GM18499 (cell line): ENCODE measurements around the gene CFAP74.

Experiments
- ATAC-seq: cut with Tn5 transposase; IDR thresholded peaks from one replicate; pipeline ENCODE4 v1.9.1; 2021; ENCODE audit warnings: moderate number of reproducible peaks; ENCODE audit not compliant: insufficient read depth, unreplicated experiment

CFAP74 gene

DNA sequence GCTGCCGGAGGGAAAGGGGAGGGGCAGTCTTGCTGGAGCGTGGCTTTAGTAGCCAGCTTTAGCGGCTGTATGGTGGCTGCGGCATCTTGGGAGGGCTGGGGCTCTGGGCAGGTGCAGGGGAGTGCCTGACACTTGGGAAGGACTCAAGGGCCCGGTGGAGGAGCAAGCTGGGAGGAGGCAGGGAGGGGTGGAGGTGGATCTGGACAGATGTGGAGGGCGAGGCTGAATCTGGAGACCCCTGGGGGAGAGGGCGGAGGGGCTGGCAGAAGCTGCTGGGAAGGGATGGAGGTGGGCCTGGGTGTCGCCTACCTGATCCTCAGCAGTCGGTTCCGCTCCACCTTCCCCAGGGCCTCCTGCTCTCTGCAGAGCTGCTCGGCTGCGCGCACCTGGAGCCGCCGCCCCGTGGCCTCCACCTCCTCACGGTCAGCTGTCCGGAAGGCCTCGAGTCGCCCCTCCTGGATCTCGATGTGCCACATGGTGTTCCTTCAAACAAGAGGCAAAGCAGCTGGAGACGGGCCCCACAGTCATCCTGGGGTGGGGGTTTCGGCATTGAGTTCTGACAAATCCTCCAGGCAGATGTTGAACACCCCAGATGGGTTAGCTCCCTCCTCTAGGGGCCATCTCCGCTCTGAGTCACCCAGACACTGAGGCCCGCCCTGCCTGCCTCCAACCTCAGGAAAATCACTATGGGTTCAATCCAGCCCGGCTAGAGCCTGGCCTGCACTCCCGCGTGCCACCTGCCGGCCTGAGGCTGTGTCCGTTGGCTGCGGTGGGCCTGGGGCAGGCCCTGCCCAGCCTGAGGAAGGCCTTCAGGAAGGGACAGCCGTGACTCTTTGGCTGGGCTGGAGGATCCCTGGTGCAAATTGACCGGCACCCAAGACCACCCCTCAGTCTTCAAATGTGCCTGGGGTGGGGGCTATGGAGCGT lies 29.6 kb downstream of the CFAP74 start:
- no peak for ATAC-seq

DNA sequence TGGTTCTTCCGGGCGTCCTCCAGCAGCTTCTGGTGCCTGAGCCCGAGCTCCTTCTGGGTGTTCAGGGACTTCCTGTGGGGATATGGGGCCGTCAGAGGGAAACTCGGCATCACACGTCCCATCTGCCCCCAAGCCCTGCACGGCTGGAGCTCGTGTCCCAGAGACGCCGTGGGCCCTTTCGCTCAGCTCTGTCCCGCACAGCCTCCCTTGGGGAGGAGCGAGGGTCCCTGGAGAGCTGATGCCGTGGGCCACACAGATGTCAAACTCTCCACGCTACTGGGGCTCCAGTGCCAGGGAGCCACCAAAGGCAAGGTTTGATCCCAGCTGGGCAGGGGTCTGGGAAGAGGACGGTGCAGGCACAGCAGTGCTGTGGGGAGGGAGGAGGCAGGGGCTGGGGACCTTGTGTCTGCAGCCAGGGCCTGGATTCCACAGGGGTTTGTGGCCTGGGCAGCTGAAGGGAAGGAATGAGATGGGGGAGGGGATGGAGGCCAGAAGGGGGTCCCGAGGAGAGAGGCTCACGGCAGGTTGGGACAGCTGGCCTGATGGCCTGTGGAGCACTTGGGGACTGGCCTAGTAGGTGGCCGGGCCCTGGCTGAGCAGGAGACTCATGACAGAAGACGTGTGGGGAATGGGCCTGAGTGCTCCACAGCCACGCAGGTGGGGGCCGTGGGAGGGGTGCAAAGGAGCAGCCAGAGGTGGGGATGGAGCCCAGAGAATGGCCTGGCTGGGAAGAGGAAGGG lies 30.4 kb downstream of the CFAP74 start:
- ATAC-seq: no peak

DNA sequence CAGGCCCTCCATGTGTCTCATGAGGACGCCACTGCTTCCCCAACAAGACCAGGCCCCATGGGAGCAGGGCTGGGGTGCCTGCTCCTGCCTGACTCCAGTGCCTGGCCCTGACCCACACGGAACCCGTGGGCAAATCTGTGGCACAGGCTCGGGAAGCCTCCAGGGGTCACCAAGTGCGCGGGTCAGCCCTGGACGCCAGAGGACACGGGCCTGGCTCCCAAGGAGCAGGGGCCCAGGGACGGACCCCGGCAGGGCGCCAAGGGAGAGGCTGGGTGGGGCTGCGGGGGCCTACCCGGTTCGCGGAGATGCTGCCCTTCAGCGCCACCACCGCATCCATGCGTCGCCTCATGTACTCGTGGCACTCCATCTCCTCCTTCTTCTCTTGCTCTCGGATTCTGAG lies 31.9 kb downstream of the CFAP74 start:
- ATAC-seq: no peak

DNA sequence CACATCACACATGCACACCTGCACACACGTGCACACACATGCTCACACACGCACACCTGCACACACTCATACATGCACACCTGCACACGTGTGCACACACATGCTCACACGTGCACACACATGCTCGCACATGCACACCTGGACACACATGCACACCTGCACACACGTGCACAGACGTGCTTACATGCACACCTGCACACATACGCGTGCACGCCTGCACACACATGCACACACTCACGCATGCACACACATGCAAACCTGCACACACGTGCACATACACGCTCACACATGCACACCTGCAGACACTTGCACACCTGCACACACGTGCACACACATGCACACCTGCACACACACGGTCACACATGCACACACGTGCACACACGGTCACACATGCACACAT lies 32.6 kb downstream of the CFAP74 start:
- no peak for ATAC-seq

DNA sequence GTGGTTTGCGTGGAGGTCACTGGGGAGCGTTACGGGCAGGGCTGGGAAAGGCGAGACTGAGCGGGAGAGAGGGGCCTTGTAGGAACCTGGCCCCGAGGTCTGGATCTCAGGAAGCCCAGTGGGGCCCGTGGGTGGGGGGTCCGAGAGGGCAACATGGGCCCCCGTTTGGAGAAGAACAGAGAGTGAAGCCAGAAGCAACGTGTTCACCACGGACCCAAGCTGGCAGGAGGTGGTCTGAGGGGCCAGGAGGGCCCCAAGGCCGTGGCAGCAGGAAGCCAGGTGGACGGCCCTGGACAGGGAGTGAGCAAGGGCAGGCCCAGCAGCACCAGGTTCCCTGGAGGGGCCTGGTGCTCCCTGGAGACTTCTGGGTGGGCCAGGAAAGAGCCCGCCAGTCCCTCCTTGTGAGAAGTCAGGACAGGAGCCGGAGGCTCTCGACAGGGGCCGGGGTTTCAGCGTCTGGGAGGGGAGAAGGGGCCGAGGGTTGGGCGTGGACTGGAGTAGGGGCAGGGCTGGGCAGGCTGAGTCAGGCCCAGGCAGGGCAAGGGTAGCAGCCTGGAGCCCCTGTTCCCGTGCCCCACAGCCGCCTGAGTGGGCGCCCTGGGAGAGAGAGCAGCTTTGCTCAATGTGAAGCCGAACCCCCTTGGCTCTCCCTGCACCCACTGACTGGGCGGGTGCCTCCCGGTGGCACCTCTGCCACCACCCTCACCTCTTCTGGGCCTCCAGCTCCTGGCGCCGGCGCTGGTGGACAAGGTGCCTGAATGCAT lies 33.5 kb downstream of the CFAP74 start:
- no peak for ATAC-seq

DNA sequence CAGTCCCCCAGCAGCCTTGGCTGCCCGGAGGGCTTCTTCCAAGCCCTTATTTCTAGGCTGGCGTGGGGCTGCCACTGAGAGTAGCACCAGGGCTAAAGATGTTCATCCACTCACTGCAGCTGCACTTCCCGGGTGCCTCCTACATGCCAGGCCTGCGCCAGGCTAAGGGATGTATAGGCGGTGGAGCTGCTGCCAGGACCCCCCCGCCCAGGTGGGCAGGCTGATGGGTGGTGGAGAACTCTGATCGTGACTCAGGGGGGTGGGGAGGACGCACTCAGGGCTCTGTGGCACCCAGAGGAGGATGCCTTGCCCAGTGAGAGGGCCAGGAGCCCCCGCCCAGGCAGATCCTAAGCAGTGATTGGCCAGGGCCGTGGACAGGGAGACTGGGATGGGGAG lies 34.1 kb downstream of the CFAP74 start:
- no peak for ATAC-seq

DNA sequence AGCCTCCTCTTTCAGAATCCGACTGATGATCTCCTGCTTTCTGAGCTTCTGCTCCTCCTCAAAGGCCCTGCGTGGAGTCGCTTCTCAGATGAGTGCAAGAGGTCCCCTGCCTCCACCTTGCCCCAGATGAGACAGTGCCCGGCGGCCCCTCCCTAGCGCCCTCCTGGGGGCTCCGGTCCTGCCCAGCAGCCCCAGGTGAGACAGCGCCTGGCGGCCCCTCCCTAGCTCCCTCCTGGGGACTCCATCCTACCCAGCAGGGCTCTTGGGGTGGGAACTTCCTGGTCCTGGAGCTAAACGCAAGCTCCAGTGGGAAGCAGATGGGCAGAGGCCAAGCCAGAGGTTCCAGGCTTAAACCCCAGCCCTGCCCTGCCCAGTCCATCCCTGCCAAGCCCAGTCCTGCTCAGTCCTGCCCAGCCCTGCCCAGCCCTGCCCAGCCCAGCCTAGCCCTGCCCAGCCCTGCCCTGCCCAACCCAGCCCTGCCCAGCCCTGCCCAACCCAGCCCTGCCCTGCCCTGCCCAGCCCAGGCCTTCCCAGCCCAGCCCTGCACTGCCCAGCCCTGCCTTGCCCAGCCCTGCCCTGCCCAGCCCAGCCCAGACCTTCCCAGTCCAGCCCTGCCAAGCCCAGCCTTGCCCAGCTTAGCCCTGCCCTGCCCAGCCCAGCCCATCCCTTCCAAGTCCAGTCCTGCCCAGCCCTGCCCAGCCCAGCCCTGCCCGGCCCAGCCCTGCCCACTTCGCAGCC lies 34.6 kb downstream of the CFAP74 start:
- no peak for ATAC-seq

DNA sequence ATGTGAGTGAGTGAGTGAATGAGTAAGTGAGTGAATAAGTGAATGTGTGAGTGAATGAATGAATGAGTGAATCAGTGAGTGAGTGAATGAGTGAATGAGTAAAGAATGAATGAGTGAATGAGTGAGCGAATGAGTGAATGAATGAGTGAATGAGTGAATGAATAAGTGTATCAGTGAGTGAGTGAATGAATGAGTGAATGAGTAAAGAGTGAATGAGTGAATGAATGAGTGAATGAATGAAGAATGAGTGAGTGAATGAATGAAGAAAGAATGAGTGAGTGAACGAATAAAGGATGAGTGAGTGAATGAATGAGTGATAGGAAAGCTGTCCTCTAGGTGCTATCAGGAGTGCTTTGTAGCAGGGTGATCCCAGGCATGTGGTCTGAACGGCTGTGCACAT lies 35.7 kb downstream of the CFAP74 start:
- ATAC-seq: no peak

DNA sequence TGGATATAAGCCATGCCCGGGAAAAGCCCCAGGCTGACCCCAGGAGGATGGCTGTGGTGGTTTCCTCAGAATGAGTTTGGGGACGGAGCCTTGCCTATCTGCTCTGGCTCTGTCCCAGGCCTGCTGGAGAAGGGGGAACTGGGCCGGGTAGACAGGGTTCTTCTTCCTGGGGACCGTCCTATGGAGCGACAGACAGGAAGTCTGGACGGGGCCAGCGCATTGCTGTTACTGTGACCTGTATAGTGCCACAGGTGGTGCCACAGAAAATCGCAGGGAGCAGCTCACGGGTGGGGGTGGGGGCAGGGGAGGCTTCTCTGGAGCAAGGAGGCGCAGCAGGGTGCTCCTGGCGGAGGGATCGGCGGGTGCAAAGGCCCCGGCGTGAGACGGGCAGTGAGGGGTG lies 36.4 kb downstream of the CFAP74 start:
- ATAC-seq: no peak

DNA sequence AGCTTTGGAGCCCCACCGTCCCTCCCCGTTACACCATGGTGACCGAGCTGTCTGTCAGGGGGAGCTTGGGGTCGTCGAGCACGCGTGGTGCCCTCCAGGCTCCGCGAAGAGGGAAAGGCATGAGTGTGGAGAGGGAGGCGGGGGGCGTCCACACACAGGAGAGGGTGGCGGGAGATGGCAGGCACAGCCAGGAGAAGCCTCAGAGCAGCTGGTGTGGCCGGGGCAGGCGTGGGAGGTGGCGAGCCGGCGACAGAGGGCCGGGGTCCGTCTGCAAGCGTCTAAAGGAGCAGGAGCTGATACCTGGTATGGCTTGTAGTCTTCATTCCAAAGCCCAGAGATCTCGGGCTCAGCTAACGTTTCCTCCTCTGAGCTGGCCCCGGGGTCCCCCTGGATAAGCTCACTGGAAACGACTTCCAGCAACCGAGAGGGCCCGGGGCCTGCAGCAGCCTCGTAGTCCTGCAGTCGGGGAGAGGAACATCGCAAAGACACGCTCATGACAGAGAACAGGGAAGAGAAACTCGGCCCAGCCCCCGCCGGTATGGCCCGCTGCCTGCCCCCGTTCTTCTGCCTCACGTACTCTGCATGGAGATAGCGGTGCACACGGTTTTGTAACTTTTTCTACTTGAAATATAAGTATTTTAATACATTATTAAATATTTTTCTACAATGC lies 37.4 kb downstream of the CFAP74 start:
- no peak for ATAC-seq

DNA sequence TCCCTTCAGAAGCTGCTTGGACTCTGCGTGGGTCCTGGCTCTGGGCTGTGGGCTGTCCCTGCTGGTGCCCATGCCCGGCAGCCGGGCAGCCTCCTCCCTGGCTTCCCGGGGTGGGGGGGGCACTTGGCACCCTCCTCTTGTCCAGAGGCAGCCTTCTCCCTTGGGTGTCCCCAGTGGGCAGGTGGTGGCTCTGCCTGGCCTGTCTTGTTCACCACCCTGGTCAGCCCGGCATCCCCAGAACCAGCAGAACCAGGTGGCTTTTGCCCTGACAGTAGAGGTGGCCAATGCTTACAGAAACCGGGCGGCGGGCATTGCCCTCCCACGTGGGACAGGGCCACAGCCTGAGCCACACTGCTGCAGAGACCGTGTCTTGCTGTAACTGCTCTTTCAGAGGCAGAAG lies 38.0 kb downstream of the CFAP74 start:
- no peak for ATAC-seq

DNA sequence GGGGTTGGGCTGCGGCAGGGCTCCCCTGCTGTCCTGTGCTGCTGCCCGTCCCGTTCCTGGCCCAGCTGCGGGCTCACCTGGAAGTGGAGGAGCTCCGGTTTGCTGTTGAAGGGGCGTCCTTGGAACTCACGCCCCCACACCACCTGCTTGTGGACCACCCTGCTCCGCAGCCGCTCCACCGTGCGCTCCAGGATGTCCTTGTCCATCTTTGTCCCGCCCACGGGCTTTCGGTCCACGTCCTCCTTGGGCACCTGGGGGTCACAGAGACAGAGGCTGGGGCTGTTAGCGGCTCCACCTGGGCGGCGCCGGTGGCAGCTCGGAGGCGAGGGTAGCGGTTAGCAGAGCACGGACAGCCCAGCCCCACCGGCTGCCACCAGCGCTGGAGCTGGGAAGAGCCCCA lies 38.8 kb downstream of the CFAP74 start:
- no peak for ATAC-seq

DNA sequence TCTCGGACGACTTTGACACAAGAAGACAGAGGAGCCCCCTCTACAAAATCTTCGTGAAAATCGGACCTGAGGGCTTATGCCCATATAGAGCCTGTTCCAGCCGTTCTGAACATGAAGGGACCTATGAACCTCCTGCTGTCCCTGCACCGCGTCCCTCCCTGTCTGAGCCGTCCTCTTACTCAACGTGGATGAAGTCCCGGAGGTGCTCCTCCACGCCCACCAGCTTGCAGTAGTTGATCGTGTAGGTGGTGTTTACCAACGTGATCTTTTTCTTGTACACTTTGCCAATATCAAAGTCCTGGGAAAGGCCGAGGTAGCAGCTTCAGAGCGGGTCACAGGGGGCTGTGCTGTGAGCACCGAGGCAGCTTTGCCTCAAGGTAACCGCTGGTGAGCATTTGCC lies 40.0 kb downstream of the CFAP74 start:
- no peak for ATAC-seq

DNA sequence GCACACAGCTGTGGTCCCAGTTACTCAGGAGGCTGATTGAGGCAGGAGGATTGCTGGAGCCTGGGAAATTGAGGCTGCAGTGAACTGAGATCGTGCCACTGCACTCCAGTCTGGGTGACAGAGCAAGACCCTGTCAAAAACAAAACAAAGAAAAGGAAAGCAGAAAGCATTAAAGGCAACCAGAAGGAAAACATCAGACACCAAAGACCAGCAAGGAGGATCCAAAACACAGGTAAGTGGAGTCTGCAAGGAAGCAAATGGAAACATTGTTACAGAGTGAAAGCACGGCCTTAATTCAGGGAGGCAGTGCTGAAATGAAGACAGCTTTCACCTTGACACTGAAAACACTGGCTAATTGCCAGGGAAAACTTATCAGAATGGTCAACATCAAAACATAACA lies 40.8 kb downstream of the CFAP74 start:
- no peak for ATAC-seq

DNA sequence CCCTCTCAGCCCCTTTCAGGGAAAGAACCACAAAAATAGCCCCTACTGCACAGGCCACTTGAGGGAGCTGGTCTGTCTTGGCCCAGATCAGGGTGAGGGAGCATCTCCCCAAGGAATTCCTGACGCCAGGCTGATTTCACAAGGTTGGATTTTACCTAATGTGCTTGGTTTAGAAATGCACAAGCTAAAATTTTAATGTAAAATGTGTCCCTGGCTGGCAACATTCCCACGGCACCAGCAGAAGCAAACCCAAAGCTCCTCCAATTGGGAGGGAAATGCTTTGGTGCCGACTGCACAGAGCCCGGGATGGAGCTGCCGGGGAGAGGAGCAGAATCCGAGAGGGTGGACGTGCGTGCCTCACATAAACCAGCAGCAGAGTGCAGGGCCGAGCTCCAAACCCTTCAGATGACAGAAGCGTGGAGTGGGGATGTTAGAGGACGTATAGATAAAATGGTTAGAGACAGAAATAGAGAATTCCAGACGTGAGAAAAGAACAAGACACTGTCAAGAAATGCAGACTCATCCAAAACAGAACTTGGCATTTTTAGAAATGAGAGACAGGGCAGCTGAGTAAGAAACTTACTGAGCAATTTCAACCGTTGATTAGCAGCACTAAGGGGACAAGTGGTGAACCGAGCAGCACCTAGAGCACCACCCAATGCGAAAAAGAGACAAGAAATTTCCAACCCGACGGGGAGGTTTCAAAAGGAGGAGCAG lies 42.9 kb downstream of the CFAP74 start:
- no peak for ATAC-seq

DNA sequence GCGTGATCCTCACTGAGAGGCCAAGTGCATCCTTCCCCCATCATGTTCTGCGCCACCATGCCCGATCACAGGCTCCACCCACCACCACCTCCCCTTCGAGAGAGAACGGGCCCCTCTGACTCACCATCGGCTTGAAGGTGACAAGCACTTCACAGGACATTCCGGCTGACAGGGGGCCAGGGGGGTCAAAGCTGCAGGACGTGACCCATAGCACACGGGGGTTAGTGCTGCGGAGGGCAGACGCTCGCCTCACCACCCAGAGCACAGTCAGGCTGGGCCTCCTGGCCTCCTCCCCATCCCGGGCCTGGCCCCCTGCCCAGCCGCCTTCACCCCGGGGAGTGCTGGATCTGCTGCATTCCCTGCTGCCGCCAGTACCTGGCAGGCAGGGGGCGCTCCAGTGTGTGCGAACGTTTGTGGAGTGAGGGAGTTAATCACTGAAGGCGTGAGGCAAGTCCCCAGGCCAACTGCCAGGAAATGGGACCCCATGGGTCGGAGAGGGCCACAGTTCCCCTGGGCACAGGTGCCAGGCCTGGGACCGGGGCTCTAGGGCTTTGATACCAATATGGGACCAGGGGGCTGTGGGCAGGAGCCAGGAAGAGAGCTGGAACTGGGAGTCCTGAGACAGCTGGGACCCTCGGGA lies 43.6 kb downstream of the CFAP74 start:
- ATAC-seq: no peak

DNA sequence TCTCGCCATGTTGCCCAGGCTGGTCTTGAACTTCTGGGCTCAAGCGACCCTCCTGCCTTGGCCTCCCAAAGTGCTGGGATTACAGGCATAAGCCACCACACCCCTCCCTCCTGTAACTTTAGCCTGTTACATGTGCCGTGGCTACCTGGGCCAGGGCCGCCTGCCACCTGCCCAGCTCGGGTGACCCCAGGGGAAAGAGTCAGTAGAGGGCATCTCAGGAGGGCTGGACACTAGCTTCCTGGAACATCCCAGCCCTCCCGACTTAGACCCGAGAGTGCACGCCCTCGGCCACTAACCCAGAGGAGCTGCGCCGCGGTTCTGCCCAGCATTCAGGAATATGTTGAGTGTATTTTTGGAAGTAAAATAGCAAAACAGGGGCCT lies 44.1 kb downstream of the CFAP74 start:
- no peak for ATAC-seq

DNA sequence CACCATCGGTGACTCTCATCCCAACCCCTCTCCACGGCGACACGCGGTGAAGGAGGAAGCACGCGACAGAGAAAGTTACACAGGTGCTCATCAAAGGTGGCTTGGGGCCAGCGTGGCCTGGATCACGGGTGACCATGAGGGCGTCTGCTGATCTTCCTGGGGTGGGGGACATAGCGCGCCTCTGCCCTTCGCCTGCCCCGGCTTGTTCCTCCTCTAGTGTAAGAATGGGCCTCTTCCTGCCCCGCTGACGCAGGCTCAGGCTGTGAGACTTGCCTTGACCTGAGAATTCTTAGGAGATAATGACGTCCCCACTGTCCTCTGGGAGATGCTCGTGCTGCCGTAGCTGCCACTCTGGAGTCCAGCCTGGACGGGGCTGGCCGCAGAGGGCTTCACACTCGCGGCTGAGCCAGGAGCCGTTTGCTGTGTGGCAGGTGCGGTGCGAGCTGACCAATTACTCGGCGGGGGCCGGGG lies 45.5 kb downstream of the CFAP74 start:
- no peak for ATAC-seq

DNA sequence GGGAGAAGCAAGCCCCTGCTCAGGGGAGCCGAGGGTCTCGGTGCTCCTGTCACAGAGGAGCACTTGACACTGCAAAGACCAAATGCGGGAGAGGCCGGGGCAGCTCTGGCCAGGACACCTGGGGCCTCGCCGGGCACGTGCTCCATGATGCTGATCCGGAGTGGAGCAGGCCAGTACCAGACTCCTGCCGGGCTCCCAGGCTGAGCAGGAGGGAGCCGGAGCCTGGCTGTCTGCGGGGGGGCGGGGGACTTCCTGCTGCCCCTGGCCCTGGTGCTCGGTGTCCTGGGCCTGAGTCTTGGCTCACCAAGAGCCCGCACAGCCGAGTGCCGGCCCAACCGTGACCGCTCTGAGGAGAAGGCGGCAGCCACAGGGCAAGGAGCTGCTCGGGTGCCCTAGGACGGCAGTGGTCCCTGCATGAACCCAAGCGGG lies 46.0 kb downstream of the CFAP74 start:
- no peak for ATAC-seq
